Liver (tissue), 3 donors: ENCODE results near the gene PEX6.
A peak's percentile ranks its signal among the peaks of the same experiment; 100 is the strongest.

Experiments used
- GABPA ChIP-seq, 2 donors: IDR thresholded peaks in 1 of 2; conservative IDR thresholded peaks in 1 of 2; 2 replicates each; pipeline ENCODE4 v1.6.1; 2016; ENCODE audit warnings: antibody characterized with exemption in 2 of 2, mild to moderate bottlenecking in 1 of 2, moderate library complexity in 1 of 2
- TAF1 ChIP-seq: conservative IDR thresholded peaks from 2 replicates; pipeline ENCODE4 v1.6.1; 2016; ENCODE audit warnings: antibody characterized with exemption, mild to moderate bottlenecking
- TF ChIP-seq, protein P1 (sequence below): fragments of 150-350 bp; IDR thresholded peaks from 2 replicates; pipeline ENCODE4 v1.5.1; 2017; ENCODE audit warnings: improper control_type of control experiment, low read depth, low read length; ENCODE audit not compliant: missing input control
- TF ChIP-seq, protein P2 (sequence below): IDR thresholded peaks from 2 replicates; pipeline ENCODE4 v1.6.1; 2016; ENCODE audit warnings: antibody characterized with exemption, mild to moderate bottlenecking
- TF ChIP-seq, protein P3 (sequence below): IDR thresholded peaks from 2 replicates; pipeline ENCODE4 v1.6.1; 2016; ENCODE audit warnings: antibody characterized with exemption
- TF ChIP-seq, protein P4 (sequence below): IDR thresholded peaks from 2 replicates; pipeline ENCODE4 v1.6.1; 2016; ENCODE audit warnings: antibody characterized with exemption
- TF ChIP-seq, protein P5 (sequence below): IDR thresholded peaks from 2 replicates; pipeline ENCODE4 v1.6.1; 2016; ENCODE audit warnings: antibody characterized with exemption
- donor health status: healthy.
- donor health status: healthy.

DNA sequence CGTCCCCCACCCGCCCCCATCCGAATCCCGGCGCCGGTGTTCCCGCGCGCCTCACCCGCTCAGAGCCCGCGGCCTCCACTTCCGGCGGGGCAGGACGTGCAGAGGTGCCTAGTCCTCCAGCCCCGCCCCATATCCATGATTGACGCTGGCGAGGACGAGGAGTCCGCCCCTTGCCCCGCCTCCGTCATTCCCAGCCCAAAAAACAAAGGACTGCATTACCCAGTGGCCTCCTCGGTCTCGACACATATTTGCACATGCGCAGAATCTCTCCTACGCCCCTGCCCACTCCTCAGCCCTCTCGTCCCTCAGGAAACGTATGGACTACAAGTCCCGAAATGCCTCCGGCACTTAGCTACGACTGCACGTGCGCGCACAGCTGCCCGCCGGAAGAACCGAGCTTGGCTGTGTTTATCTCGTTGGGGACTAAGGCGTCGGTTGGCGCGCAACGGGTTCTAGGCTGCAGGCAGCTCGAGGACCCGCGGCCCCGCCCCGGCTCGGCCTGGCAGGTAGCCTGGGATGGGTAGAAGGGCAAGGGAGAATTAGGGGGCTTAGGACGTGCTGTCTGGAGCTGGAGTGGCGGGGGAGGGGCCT, 35.0 kb upstream of the PEX6 start, which contains the start of the genes KLHDC3 and MEA1:
- TF ChIP-seq, protein P1, sequence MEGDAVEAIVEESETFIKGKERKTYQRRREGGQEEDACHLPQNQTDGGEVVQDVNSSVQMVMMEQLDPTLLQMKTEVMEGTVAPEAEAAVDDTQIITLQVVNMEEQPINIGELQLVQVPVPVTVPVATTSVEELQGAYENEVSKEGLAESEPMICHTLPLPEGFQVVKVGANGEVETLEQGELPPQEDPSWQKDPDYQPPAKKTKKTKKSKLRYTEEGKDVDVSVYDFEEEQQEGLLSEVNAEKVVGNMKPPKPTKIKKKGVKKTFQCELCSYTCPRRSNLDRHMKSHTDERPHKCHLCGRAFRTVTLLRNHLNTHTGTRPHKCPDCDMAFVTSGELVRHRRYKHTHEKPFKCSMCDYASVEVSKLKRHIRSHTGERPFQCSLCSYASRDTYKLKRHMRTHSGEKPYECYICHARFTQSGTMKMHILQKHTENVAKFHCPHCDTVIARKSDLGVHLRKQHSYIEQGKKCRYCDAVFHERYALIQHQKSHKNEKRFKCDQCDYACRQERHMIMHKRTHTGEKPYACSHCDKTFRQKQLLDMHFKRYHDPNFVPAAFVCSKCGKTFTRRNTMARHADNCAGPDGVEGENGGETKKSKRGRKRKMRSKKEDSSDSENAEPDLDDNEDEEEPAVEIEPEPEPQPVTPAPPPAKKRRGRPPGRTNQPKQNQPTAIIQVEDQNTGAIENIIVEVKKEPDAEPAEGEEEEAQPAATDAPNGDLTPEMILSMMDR: no peak
- no peak for TF ChIP-seq TAF1
- TF ChIP-seq, protein P2, sequence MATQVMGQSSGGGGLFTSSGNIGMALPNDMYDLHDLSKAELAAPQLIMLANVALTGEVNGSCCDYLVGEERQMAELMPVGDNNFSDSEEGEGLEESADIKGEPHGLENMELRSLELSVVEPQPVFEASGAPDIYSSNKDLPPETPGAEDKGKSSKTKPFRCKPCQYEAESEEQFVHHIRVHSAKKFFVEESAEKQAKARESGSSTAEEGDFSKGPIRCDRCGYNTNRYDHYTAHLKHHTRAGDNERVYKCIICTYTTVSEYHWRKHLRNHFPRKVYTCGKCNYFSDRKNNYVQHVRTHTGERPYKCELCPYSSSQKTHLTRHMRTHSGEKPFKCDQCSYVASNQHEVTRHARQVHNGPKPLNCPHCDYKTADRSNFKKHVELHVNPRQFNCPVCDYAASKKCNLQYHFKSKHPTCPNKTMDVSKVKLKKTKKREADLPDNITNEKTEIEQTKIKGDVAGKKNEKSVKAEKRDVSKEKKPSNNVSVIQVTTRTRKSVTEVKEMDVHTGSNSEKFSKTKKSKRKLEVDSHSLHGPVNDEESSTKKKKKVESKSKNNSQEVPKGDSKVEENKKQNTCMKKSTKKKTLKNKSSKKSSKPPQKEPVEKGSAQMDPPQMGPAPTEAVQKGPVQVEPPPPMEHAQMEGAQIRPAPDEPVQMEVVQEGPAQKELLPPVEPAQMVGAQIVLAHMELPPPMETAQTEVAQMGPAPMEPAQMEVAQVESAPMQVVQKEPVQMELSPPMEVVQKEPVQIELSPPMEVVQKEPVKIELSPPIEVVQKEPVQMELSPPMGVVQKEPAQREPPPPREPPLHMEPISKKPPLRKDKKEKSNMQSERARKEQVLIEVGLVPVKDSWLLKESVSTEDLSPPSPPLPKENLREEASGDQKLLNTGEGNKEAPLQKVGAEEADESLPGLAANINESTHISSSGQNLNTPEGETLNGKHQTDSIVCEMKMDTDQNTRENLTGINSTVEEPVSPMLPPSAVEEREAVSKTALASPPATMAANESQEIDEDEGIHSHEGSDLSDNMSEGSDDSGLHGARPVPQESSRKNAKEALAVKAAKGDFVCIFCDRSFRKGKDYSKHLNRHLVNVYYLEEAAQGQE: peak; percentile 61
- TF ChIP-seq, protein P3, sequence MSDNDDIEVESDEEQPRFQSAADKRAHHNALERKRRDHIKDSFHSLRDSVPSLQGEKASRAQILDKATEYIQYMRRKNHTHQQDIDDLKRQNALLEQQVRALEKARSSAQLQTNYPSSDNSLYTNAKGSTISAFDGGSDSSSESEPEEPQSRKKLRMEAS: peak; percentile 98
- peak; percentile 79 to 91 for TF ChIP-seq GABPA (IDR thresholded peaks at IDR 0.05 in 1 of 2, conservative IDR thresholded peaks at IDR 0.05 in 1 of 2)
- TF ChIP-seq, protein P4, sequence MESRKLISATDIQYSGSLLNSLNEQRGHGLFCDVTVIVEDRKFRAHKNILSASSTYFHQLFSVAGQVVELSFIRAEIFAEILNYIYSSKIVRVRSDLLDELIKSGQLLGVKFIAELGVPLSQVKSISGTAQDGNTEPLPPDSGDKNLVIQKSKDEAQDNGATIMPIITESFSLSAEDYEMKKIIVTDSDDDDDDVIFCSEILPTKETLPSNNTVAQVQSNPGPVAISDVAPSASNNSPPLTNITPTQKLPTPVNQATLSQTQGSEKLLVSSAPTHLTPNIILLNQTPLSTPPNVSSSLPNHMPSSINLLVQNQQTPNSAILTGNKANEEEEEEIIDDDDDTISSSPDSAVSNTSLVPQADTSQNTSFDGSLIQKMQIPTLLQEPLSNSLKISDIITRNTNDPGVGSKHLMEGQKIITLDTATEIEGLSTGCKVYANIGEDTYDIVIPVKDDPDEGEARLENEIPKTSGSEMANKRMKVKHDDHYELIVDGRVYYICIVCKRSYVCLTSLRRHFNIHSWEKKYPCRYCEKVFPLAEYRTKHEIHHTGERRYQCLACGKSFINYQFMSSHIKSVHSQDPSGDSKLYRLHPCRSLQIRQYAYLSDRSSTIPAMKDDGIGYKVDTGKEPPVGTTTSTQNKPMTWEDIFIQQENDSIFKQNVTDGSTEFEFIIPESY: peak; percentile 88
- TF ChIP-seq, protein P5, sequence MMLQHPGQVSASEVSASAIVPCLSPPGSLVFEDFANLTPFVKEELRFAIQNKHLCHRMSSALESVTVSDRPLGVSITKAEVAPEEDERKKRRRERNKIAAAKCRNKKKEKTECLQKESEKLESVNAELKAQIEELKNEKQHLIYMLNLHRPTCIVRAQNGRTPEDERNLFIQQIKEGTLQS: no peak
